Suprapubic skin (tissue), 3 donors: Measurements from ENCODE around the gene CNN2.

Source experiments
- CTCF ChIP-seq, 2 donors: fragments of 200-600 bp in 1 of 2; fragments of 450-650 bp in 1 of 2; sonication (generic) in 1 of 2; IDR thresholded peaks; one replicate each; pipeline ENCODE4 v1.5.1; 2016 to 2019; ENCODE audit warnings: antibody characterized with exemption in 2 of 2, mild to moderate bottlenecking in 1 of 2, moderate library complexity in 1 of 2
- EP300 ChIP-seq: sonication (generic); formaldehyde crosslinking; IDR thresholded peaks from one replicate; pipeline ENCODE4 v1.6.1; 2017; ENCODE audit warnings: antibody characterized with exemption

DNA sequence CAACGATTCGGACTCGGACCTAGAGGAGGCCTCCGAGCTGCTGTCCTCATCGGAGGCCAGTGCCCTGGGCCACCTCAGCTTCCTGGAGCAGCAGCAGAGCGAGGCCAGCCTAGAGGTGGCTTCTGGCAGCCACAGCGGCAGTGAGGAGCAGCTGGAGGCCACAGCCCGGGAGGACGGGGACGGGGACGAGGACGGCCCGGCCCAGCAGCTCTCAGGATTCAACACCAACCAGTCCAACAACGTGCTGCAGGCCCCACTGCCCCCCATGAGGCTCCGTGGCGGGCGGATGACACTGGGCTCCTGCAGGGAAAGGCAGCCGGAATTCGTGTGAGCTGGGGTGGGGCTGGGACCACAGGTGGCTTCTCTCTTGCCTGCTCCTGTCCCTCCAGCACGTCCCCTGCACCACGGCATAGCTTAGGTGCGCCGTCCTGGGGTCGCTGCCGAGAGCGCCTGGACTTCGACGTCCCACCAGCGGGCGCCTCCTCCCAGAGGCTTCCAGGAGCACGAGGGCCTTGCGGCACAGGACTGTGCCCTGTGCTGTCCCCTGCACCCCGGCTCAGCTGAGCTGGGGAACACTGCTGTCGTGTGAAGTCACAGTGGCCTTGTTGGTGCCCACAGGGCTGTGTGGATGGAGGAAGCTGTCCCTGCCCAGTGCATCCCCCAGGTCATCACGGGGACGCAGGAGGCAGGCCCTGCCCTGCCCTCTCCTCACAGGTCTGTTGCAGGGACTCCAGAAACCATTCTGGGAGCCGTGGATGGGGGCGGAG, 59.5 kb downstream of the CNN2 start:
- TF ChIP-seq EP300 (no peak), CTCF (IDR thresholded peaks at IDR 0.05) (no peak)
